ENCODE results near the gene ANXA6.

DNA sequence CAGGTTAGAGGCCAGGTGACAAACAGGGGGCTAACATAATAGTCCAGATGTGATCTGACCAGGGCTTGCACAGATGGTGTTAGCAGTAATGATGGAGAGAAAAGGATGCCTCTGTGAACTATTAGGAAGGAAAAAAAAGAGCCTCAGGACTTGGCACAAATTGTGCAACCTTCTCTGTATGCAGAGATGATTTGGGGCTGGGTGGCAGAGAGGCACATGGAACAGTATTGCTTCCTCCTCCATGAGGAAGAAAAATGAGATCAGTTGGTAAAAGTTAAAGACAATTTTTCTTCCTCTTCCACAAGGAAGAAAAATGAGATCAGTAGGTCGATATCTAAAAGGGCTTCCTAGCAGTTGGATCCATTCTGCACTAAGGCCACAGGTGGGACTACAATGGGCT, 13.9 kb upstream of the ANXA6 start:
- no peak for TF ChIP-seq POLR2AphosphoS5 (IDR thresholded peaks at IDR 0.05)
- TF ChIP-seq, protein P1, sequence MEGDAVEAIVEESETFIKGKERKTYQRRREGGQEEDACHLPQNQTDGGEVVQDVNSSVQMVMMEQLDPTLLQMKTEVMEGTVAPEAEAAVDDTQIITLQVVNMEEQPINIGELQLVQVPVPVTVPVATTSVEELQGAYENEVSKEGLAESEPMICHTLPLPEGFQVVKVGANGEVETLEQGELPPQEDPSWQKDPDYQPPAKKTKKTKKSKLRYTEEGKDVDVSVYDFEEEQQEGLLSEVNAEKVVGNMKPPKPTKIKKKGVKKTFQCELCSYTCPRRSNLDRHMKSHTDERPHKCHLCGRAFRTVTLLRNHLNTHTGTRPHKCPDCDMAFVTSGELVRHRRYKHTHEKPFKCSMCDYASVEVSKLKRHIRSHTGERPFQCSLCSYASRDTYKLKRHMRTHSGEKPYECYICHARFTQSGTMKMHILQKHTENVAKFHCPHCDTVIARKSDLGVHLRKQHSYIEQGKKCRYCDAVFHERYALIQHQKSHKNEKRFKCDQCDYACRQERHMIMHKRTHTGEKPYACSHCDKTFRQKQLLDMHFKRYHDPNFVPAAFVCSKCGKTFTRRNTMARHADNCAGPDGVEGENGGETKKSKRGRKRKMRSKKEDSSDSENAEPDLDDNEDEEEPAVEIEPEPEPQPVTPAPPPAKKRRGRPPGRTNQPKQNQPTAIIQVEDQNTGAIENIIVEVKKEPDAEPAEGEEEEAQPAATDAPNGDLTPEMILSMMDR (IDR thresholded peaks at IDR 0.05 in 8 of 11, conservative IDR thresholded peaks at IDR 0.05 in 3 of 11) = no peak
- TF ChIP-seq POLR2A (IDR thresholded peaks at IDR 0.05) = no peak
